Naive B cell (primary cell): Measurements from ENCODE around the gene MAP4. TPM values are rescaled to one million over a fixed set of nuclear protein-coding genes. Genes with fewer than 3 reads are reported as not detected.
"Not testable (repeated sequence)": the region's sequence is repeated elsewhere in the genome, so short reads cannot be mapped to it uniquely, and the experiment has no call there.

Experiments
- ATAC-seq, 2 donors: fragments of 150-1000 bp; cut with Tn5 transposase; 2 replicates each; pipeline ENCODE4 v1.10.0; 2021; ENCODE audit warnings: low read depth in 2 of 2, mild to moderate bottlenecking in 2 of 2, moderate library complexity in 2 of 2
- DNase-seq: peaks from one replicate; pipeline ENCODE4 v3.0.0; 2022
- H3K27ac Mint-ChIP-seq, 6 donors: one replicate each; pipeline ENCODE4 v1.8.0; 2020 to 2022; ENCODE audit warnings: mild to moderate bottlenecking in 6 of 6, mixed read lengths in 6 of 6, moderate library complexity in 5 of 6, inconsistent platforms in 2 of 6
- H3K27me3 Mint-ChIP-seq, 3 donors: one replicate each; pipeline ENCODE4 v1.8.0; 2021 to 2022; ENCODE audit warnings: mixed read lengths in 3 of 3, mild to moderate bottlenecking in 1 of 3
- H3K36me3 Mint-ChIP-seq, 2 donors: one replicate each; pipeline ENCODE4 v1.8.0; 2020 to 2022; ENCODE audit warnings: mixed read lengths in 2 of 2, inconsistent platforms in 1 of 2, mild to moderate bottlenecking in 1 of 2
- H3K4me1 Mint-ChIP-seq, 3 donors: one replicate each; pipeline ENCODE4 v1.8.0; 2020 to 2022; ENCODE audit warnings: mixed read lengths in 3 of 3, inconsistent platforms in 1 of 3, mild to moderate bottlenecking in 1 of 3, moderate library complexity in 1 of 3
- H3K4me3 Mint-ChIP-seq, 8 donors: one replicate each; pipeline ENCODE4 v1.8.0; 2020 to 2022; ENCODE audit warnings: mild to moderate bottlenecking in 8 of 8, mixed read lengths in 8 of 8, moderate library complexity in 8 of 8, inconsistent platforms in 2 of 8
- H3K9me3 Mint-ChIP-seq, 7 donors: one replicate each; pipeline ENCODE4 v1.8.0; 2020 to 2022; ENCODE audit warnings: mixed read lengths in 7 of 7, mild to moderate bottlenecking in 5 of 7, inconsistent platforms in 2 of 7, moderate library complexity in 1 of 7
- polyA plus RNA-seq, 6 donors: library from polyadenylated mRNA; unstranded; fragments of 300-500 nt; fragmentation: Illumina TruSeq; gene quantifications; one replicate each; pipeline ENCODE4 v1.2.3, GENCODE V29; 2021; ENCODE audit warnings: low read depth in 6 of 6

The MAP4 gene
- polyA plus RNA-seq, 6 donors from 2014 or later, result 2.5 to 43.6 (median 28.7) TPM

DNA sequence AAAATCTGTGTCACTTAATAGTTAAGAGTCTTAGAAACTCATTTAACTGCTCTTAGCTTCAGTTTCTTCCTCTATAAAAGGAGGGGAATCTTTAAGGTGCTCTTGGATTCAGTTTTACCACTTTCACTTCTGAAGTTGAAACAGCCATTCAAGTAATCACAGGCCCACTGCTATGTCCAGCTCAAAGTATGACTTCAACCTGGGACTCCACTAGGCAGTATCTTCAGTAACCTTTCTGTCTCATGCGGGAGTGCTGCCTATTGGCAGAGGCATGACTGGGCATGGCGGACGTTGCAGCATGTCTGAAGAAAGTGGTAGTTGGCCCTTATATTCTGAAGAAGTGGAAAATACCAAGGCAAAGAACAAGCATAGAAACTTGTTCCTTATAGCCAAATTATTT, 121.0 kb downstream of the MAP4 start:
- DNase-seq, result no peak
- Mint-ChIP-seq H3K27me3 (no peaks in the 10 kb centered on the region), H3K27ac (no peak overlapping the region), H3K9me3 (no peaks in the 10 kb centered on the region), H3K4me3 (no peak overlapping the region), H3K36me3 (peaks cover 0 to 25% of the 10 kb centered on the region in 2 donors), H3K4me1 (peaks cover 0 to 4% (median 0%) of the 10 kb centered on the region in 3 donors)
- no peak for ATAC-seq

DNA sequence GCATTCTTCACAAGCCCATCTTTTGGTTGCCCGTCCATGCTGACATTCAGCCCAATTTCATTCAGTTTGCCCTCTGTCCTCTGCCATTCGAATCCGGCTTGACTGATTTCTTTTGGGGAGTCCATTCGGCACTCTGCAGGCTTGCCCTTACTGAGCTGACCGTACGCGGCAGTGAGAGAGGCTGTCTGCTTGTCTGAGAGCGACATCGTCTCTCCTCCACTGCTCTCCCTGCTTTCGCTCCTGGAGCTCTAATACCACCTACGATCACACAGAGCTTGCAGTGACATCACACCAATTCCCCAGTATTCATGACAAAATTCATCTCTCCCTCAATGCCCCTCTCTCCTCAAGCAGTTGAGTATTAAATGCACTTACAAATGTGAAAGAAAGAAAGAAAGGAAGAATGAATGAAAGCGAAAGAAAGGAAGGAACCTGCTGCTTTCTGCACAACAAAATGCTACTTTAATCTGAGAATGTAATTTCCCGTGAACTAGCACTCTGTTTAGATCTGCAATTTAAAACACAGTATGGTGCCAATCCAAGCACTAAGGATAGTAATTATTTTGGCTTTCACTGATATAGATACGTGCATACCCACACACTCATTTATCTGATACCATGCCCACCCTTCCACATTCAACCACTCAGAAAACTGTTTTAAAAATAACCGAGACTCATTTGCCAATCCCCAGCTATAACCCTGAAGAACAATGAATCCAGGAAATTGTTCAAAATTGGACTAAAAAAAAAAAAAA, 123.8 kb downstream of the MAP4 start:
- ATAC-seq (no peak), DNase-seq (no peak)
- H3K4me3 Mint-ChIP-seq, result no peak overlapping the region
- H3K27ac Mint-ChIP-seq, result peak overlapping the region in 1 of 6 donors; percentile 17
- no peaks in the 10 kb centered on the region for H3K9me3 Mint-ChIP-seq
- peaks cover 0 to 25% of the 10 kb centered on the region in 2 donors for H3K36me3 Mint-ChIP-seq
- peaks cover 0 to 4% (median 0%) of the 10 kb centered on the region in 3 donors for H3K4me1 Mint-ChIP-seq
- H3K27me3 Mint-ChIP-seq, result no peaks in the 10 kb centered on the region

- DNase-seq (no peak), ATAC-seq (no peak)
- Mint-ChIP-seq H3K4me1 (peaks cover 0 to 4% (median 0%) of the 10 kb centered on the region in 3 donors), H3K27me3 (no peaks in the 10 kb centered on the region), H3K36me3 (peaks cover 0 to 24% of the 10 kb centered on the region in 2 donors), H3K27ac (no peak overlapping the region), H3K4me3 (no peak overlapping the region), H3K9me3 (no peaks in the 10 kb centered on the region)
Measured at GRCh38 chr3:47891613-47892005, 124.6 kb downstream of the MAP4 start.

- Mint-ChIP-seq H3K27ac (peak overlapping the region in 1 of 6 donors; percentile 24), H3K36me3 (peaks cover 0 to 18% of the 10 kb centered on the region in 2 donors), H3K4me1 (peaks cover 0 to 4% (median 0%) of the 10 kb centered on the region in 3 donors), H3K27me3 (no peaks in the 10 kb centered on the region), H3K9me3 (no peaks in the 10 kb centered on the region), H3K4me3 (no peak overlapping the region)
- no peak for ATAC-seq
- no peak for DNase-seq
Measured at GRCh38 chr3:47890828-47891612, 125.2 kb downstream of the MAP4 start.

GRCh38 chr3:47890126-47890827, 125.9 kb downstream of the MAP4 start:
- Mint-ChIP-seq H3K36me3 (peaks cover 1 to 17% of the 10 kb centered on the region in 2 donors), H3K9me3 (no peaks in the 10 kb centered on the region), H3K27me3 (no peaks in the 10 kb centered on the region), H3K4me1 (peaks cover under 1 to 6% (median 1%) of the 10 kb centered on the region in 3 donors), H3K4me3 (no peak overlapping the region), H3K27ac (peak overlapping the region in 2 of 6 donors; percentile 24 to 64)
- no peak for ATAC-seq
- no peak for DNase-seq

DNA sequence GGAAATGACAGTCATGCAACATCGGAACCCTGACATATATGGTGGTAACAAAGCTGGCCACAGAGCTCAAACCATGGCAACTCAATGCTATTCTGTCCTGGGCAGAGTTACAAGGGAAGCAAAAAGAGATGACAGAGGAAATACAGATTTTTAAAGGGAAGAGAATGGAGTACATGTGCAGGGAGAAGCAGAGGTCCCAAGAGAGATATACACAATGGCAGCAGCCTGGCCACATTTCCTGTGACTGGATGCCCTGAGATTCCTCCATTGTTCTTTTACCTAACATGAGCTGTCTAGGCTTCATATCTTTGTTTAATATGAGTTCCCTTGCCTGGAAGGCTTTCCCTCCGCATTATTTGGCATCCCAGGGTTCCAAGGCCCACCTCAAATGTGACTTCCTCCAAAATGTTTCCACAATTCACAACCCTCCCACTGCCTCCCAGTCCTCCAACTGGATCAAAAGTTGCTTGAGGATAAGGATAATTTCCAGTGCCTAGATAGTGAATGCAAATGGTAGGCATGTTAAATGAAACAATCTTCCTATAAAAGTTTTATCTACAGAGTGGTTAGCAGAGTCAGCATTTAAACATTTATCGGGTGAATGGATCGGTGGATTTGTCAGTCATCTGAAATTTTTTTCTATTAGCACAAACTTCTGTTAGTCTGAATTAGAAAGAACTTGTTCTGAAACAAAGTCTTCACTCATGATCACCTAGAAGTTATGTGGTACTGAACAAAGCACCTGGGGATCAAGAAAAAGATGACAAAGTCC, 127.0 kb downstream of the MAP4 start:
- H3K9me3 Mint-ChIP-seq, result peaks cover 0 to 5% (median 0%) of the 10 kb centered on the region in 7 donors
- ATAC-seq, result no peak
- peaks cover 8 to 16% (median 10%) of the 10 kb centered on the region in 3 donors for H3K4me1 Mint-ChIP-seq
- H3K27me3 Mint-ChIP-seq, result no peaks in the 10 kb centered on the region
- peak overlapping the region in 1 of 6 donors; percentile 76 for H3K27ac Mint-ChIP-seq
- no peak for DNase-seq
- peaks cover 10 to 27% of the 10 kb centered on the region in 2 donors for H3K36me3 Mint-ChIP-seq
- no peak overlapping the region for H3K4me3 Mint-ChIP-seq

- H3K9me3 Mint-ChIP-seq, H3K27ac Mint-ChIP-seq, H3K4me3 Mint-ChIP-seq, DNase-seq, H3K27me3 Mint-ChIP-seq, ATAC-seq: not testable (repeated sequence)
- peaks cover 8 to 16% (median 16%) of the 10 kb centered on the region in 3 donors for H3K4me1 Mint-ChIP-seq
- H3K36me3 Mint-ChIP-seq, result peaks cover 10 to 22% of the 10 kb centered on the region in 2 donors
Measured at GRCh38 chr3:47887991-47888390, 128.2 kb downstream of the MAP4 start.

- Mint-ChIP-seq H3K27me3 (no peaks in the 10 kb centered on the region), H3K9me3 (peaks cover 0 to 5% (median 0%) of the 10 kb centered on the region in 7 donors), H3K27ac (peak overlapping the region in 3 of 6 donors; percentile 34 to 87 (median 84)), H3K36me3 (peaks cover 10 to 12% of the 10 kb centered on the region in 2 donors), H3K4me1 (peaks cover 8 to 36% (median 28%) of the 10 kb centered on the region in 3 donors), H3K4me3 (no peak overlapping the region)
- ATAC-seq, result no peak
- no peak for DNase-seq
Measured at GRCh38 chr3:47885168-47885567, 131.0 kb downstream of the MAP4 start.

- H3K27ac Mint-ChIP-seq, result peak overlapping the region in 5 of 6 donors; percentile 5 to 87 (median 78)
Measured at GRCh38 chr3:47884603-47885002, 131.6 kb downstream of the MAP4 start.

GRCh38 chr3:47882338-47882737, 133.9 kb downstream of the MAP4 start:
- no peak overlapping the region for H3K4me3 Mint-ChIP-seq
- H3K9me3 Mint-ChIP-seq, result peaks cover 0 to 5% (median 0%) of the 10 kb centered on the region in 7 donors
- H3K36me3 Mint-ChIP-seq, result peaks cover 10 to 12% of the 10 kb centered on the region in 2 donors
- DNase-seq (no peak), ATAC-seq (no peak)
- peaks cover 8 to 39% (median 28%) of the 10 kb centered on the region in 3 donors for H3K4me1 Mint-ChIP-seq
- peak overlapping the region in 1 of 6 donors; percentile 62 for H3K27ac Mint-ChIP-seq
- no peaks in the 10 kb centered on the region for H3K27me3 Mint-ChIP-seq

More at GRCh38 chr3:47884603-47885002, 131.6 kb downstream of the MAP4 start:
- peaks cover 0 to 5% (median 0%) of the 10 kb centered on the region in 7 donors for H3K9me3 Mint-ChIP-seq
- no peak for DNase-seq
- H3K27me3 Mint-ChIP-seq, result no peaks in the 10 kb centered on the region
- H3K4me1 Mint-ChIP-seq, result peaks cover 8 to 36% (median 28%) of the 10 kb centered on the region in 3 donors
- no peak overlapping the region for H3K4me3 Mint-ChIP-seq
- ATAC-seq, result peak; percentile 58 to 60
- peaks cover 10 to 12% of the 10 kb centered on the region in 2 donors for H3K36me3 Mint-ChIP-seq

- no peaks in the 10 kb centered on the region for H3K9me3 Mint-ChIP-seq
- H3K36me3 Mint-ChIP-seq, result peaks cover 6 to 8% of the 10 kb centered on the region in 2 donors
- H3K27me3 Mint-ChIP-seq, result no peaks in the 10 kb centered on the region
- ATAC-seq (no peak), DNase-seq (no peak)
- H3K4me1 Mint-ChIP-seq, result peaks cover 0 to 26% (median 12%) of the 10 kb centered on the region in 3 donors
- H3K4me3 Mint-ChIP-seq, result no peak overlapping the region
- peak overlapping the region in 2 of 6 donors; percentile 37 to 43 for H3K27ac Mint-ChIP-seq
Measured at GRCh38 chr3:47877719-47878118, 138.5 kb downstream of the MAP4 start.

GRCh38 chr3:47877290-47877689, 138.9 kb downstream of the MAP4 start:
- Mint-ChIP-seq H3K36me3 (peaks cover 6 to 8% of the 10 kb centered on the region in 2 donors), H3K9me3 (no peaks in the 10 kb centered on the region), H3K27ac (peak overlapping the region in 2 of 6 donors; percentile 43 to 66), H3K27me3 (no peaks in the 10 kb centered on the region), H3K4me3 (no peak overlapping the region), H3K4me1 (peaks cover 0 to 22% (median 12%) of the 10 kb centered on the region in 3 donors)
- ATAC-seq (no peak), DNase-seq (no peak)
